Stimulated activated CD8-positive, alpha-beta memory T cell treated with anti-CD3 and anti-CD28 coated beads, Interleukin-12 subunit alpha, Interleukin-12 subunit beta, amount 100 ng/mL, for 1 hour (primary cell): Measurements from ENCODE around the gene C1RL.

ENCODE experiments used
- DNase-seq: peaks from one replicate; pipeline ENCODE4 v3.0.0-alpha.2; 2020; ENCODE audit warnings: low read depth

C1RL gene

DNA sequence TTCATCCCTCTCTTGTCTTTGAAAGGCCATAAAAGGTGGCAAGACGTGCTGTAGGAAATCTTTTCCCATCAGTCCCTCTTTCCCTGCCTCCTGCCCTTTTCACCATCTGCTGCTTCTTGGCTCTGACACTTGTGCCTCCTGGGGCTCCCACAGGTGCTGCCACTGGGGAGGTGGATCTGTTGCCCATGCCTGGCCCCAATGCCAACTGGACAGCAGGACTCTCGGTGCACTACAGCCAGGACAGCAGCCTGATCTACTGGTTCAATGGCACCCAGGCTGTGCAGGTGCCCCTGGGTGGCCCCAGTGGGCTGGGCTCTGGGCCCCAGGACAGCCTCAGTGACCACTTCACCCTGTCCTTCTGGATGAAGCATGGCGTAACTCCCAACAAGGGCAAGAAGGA is 27.7 kb upstream of the C1RL start:
- DNase-seq = no peak

DNA sequence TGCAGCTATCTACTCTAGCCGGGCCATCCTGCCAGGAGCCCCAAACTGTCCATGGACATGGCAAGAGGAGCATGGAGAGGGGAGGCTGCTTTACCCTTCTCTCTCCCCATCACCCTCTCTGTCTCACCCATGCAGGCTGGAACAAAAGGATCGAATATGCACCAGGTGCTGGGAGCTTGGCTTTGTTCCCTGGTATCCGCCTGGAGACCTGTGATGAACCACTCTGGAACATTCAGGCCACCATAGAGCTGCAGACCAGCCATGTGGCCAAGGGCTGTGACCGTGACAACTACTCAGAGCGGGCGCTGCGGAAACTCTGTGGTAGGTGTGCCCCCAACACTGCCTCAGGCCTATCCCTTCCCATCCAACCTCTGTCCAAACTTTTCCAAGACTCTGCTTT is 27.1 kb upstream of the C1RL start:
- no peak for DNase-seq

DNA sequence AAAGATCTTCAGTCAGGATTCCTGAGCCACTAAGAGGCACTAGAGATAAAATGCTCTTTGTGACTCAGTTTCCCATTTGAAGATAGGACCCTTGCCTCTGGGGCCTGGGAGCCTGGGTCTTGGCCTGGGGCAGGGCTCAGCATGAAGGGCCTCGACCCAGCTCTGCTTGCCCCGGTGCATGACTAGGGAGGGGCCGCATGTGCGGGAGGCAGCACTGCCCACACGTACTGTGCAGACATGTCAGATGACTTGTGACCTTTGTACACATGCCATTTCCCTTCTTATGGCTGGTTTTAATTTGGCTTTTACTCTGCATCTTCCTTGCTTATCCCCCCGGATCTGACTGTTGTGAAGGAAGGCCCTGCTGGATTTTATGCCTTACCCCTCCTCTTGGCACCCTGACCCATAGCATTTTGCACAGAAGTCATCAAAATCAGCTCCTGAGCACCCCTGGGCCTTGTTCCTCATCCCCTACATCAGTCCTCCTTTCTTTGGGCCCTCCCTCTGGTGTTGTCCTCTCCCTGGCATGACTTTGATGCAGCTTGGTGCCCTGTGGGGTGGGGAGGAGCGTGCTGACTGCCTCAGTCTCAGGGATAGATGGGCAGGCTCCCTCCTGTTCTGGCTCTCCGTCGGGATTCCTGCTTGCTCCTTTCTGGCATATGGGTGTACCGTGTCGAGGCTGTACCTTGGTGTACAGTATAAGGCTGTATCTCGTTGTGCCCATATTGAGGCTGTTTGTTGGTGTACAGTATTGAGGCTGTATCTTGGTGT is 25.6 kb upstream of the C1RL start:
- no peak for DNase-seq

DNA sequence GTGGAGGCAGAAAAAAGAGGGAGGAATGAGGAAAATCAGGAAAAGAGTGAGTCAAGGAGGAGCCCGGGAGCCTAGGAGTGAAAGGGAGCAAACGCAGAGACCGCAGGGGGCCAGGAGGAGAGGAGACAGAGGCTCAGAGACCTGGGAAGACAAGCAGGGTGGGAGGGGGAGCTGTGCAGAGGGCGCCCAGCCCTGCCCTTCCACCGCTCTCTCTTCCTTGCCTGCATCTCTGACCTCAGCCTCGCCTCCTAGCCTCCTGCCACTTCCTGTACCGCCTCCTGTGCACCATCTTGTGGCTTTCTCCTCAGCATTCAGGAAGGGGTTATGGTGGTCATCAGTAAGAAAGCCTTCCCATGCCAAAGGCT is 22.5 kb upstream of the C1RL start:
- no peak for DNase-seq

DNA sequence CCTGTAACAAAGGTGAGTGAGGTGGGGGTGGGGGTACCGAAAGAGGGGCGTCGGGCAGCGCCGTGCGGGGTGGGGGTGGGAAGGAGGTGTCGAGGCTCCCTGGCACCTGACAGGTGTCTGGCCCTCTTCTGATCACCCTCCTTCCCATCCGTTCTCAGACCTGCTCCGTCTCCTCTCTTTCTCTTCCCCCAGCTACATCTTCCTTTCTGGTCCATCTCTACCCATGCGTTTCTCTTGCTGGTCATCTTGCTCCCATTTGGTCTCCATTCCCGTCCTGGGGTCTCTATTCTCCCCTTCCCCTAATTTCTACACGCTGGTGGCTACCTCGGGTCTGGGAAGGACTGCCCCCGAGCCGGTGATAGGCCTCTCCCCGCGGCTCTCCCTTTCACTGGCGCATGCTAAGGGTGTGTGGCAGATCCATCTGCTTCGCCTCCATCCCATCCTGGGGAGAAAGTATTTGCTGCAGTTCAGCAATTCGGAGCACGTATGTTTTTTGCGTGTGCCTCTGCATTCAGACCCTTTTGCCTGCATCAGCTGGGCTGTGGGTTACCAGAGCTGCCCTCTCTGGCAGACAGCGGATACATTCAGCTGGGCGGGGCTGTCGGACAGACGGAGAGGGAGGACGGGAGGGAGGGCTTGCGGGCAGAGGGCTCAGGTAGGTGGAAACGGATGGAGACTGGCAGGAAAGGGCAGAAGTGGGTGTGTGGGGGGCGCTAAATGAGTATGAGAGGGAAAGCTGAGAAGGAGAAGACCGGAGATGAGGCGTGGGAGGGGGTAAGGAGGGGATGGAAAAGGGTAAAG is 21.9 kb upstream of the C1RL start:
- no peak for DNase-seq

DNA sequence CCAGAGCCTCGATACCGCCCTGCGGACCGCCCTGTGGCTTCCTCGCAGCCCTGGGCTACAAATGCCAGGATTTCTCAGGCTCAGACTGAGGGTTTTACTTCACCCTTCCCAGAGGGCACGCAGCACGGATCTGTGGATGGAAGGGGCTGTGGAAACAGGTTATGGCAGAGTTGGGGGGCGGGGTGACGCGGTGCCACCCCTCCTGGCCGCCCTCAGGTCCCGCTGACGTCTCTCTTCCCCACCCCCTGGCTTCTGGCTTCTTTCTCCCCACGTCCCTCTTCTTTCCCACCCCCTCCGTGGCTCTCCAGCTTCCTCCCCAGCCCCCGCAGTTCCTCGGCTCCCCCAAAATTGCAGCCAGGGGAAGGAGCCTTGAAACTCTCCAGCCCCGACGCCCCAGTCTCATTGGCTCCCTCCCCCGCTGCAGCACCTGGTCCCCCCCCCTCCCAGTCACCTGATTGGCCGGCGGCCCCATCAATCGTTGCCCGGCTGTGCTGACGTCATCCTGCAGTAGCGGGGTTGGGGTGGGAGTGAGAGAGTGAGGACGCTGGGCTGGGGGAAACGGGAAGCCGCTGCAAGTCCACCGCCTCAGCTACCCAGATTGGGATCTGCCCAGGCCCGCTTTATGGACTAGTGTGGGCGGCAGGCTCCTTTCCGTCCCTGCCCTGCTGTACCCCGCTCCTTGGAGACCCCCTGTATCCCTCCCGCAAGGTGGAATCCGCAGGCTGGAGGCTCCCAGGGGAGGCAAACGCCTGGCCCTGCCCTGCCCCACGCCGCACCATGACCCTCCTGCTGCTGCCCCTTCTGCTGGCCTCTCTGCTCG is 21.1 kb upstream of the C1RL start, which contains the start of gene CLSTN3:
Gene CLSTN3, plus strand, starts transcription at position 500 of the 820 bp plus-strand sequence. Its CDS starts 278 bp downstream, at position 778.
- DNase-seq = peak; percentile 74

DNA sequence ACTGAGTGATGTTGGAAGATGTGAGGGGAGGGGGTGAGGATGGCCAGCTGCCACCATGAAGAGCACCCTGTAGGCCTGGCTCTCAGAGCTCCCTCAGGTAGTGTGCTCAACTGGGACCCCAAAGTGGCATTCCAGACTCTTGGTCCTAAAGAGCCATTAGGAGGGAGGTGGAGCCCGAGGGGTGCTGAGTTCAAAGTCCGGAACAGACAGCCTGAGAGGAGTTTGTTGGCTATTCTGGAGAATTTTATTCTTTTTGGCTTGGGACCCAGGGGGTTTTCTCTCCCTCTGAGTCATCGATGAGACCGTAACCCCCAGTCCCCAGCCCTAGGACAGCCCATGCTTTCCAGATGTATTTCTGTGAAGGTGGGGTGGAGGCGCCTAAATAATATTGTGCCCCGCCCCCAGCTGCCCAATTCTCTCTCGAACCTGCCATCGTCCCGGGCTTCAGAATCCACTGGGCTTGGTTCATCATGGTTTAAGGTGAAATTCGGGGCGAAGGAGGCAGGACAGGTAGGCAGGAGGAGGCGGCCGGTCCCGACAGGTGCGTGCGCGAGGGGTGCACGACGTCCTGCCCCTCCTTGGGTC is 20.4 kb upstream of the C1RL start:
- no peak for DNase-seq

DNA sequence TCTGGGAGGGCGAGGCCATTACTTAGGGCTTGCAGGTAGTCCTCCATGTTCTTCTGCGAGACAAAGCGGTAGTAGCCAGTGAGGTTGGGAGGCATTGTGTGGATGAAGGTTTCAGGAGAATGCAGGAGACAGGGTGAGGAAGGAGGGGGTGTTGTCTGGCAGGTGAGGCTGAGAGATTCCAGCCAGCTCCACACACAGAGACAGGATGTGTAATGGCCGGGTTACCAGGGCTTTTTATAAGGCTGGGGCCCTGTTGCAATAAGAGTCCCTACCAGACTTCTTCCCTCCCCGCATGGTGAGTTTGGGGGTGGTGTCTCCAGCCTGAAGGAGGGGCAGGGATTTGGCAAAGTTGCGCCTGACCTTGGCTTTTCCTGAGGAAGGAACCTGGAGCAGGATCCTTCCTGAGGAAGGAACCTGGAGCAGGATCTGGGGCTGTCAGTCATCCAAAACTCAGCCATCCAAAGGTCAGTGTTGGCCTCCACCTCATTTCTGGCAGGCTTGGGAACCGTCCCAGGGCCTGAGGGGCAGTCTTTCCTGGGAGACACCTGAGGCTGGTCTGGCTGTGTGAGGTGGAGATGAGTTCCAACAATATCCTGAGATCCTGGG is 19.8 kb upstream of the C1RL start, which contains the start of gene RBP5:
Gene RBP5, minus strand, starts transcription at position 209 of the 606 bp plus-strand sequence. Its CDS starts 114 bp downstream, at position 95.
- no peak for DNase-seq

DNA sequence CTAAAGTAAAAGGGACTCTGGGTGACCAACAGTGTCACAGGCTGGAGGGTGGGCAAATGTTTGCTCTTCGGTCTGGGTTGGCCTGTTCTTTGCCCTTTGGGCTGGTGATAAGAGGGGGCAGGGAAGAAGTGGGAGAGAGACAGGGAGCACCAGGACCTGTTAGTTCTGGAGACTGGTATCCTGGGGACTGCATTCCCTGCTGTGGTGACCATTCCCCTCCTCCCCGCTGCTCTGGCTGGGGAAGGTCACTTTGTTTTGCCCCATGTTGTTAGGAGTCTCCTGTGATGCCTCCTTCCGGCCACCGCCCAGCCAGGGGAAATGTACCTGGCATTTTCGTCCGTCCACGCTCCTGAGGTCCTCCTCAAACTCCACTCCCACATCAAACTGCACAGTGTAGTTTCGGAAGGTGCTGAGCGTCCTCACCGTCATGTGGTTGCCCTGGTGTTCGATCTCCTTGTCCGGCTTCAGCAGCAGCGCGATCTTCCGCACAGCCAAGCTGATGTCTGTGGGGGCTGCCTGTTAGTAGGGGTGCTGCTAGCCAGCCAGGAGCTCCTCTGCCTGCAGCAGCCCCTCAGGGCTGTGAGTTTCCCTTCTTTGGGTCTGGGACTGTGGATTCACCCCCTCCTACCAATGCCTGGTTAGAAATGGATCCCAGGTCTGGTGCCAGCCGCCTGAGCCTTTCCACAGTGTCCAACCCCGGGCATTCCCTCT is 19.1 kb upstream of the C1RL start:
- DNase-seq = no peak

DNA sequence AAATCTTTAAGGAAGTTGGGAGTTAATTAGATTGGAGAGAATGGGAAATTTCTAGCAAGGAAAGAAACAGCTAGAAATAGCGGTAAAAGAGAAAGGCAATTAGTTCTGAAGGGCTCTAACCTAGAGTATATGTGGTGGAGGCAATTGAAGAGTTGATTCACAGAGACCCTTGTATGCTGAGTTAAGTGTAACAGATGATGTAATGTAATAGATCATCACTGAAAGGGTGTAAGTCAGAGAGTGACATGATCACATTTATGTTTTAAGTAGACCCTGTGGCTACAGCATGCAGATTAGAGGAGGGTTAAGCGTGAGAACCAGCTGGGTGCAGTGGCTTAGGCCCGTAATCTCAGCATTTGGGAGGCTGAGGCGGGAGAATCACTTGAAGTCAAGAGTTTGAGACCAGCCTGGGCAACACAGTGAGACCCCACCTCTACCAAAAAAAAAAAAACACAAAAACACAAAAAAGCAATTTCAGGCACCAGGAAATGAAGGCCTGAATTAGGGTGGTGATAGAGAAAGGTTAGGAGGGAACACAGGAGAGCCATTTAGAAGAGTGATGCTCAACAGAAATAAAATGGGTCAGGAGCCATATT is 16.7 kb upstream of the C1RL start:
- no peak for DNase-seq

DNA sequence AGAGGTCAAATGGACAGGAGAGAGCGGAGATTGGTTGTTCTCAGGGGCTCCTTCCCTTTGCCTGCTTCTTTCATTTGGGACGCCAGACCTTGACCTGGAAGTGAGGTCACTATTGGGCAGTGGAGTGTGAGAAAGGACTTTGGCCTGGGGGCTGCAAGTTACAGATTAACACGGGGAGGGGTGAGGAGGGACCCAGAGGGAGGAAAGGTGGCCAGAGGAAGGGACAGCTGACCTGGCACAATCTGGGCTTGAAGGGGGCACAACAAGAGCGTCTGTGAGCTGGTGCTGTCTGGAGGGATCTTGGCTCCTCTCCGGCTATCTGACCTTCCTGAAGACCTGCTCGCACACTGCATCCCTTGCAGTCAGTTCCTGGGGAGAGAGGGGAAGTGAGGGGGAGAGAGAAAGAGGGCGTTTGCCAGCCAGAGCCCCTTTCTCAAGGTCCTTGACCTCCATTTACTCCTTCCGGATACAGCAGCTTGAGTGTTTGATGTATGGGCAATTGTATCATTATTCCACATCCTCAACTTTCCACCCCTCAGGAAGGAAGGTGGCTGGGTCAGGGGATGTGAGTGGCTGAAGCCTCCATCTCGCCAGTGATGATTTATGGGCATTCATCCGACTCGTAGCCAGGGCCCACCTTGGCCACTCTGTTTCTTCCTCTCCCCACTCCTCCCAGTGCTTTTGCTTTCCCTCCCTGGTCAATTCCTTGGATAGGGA is 14.9 kb upstream of the C1RL start:
- DNase-seq = no peak

DNA sequence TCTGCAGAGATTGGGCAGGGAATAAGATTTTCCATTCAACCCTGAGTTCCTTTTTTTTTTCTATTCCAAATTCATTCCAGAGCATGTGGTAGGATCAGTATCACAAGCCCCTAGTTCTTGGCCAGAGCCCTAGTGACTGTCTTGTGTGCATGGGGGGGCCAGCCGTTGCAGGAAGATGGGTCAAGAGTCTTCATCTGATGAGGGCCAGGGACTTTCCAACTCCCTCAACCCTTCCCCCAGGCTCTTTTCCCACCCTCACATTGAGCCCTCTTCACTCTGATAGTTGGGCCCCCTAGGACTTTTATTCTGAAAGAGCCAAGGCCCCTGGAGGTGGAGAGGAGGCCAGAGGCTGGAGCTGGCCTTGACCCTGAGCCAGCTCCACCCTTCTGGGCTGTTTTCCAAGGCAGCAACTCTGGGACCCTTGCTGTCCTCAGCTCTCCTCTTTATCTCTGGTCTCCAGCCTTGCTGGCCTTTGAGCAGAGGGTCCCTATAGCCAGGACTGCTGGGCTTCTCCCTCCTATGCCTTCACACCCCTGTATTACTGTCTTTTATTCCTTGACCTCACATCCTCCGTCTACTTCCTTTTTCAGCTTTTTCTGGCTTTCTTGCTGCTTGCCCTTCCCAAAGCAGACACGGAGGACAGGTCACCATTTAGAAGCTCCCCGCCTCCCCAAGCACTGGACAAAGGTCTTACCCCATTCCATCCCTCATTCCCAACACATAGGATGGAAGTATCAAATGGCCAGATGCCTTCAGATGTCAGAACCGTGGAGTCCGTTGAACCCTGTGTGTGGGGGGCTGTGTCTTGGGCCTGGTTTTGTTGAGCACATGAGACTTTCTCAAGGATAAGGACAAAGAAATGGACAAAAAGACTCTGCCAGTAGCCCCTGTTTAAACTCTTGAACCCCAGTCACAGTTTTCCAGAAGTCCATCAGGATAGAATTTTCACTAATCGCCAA is 14.1 kb upstream of the C1RL start:
- DNase-seq = no peak

DNA sequence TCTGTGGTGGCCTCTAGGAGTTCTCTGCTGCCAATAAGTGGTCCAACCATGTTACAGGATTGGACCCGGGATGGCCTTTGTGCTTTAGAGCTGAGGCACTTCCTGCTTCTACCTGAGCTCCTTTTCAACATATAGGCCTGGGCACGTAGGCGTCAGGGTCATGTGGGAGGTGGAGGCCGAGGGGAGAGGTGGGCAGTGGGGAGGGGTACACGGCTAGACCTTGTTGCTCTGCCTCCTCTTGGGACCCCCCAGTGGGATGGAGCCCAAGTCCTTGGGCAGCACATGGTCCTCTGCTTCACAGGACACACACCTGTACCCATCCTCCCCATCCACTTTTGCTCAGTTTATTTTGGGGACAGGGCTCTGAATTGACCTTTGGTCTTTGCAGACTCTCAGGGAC is 12.3 kb upstream of the C1RL start:
- no peak for DNase-seq

DNA sequence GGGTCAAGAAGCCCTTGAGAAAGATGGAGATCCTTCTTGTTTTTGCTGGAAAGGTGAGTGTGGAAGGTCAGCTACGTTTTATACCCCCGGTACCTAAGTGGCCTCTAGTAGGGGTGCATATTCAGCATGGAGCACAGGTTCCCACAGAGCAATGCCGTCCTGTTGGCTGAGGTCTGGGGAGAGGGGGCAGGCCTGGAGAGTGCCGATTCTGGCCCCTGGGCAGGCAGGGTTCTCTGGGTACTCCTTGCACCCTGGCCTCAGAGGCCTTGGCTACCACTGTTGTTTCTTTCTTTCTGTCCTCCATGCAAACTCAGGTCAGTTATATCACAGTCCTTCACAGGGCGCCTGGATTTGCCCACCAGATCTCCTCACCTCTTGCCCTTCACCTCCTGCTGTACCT is 11.2 kb upstream of the C1RL start:
- DNase-seq = no peak

DNA sequence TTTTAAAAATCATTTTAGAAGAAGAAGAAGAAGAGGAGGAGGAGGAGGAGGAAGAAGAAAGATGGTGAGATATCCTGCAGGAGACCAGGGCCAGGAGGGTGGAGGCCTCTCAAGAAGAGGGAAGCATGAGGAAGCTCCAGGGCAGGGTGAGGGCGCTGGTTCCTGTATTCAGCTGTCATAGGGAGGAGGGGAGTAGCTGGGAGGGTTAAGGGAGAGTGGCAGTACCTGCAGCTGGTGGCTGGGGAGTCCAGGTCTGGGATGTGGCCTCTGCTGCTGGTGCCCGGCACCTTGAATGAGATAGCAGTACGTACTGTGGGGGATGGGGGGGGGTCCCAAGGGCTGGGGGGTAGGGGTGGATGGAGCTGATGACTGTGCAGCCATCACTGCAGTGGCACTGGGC is 9.9 kb upstream of the C1RL start:
- no peak for DNase-seq

DNA sequence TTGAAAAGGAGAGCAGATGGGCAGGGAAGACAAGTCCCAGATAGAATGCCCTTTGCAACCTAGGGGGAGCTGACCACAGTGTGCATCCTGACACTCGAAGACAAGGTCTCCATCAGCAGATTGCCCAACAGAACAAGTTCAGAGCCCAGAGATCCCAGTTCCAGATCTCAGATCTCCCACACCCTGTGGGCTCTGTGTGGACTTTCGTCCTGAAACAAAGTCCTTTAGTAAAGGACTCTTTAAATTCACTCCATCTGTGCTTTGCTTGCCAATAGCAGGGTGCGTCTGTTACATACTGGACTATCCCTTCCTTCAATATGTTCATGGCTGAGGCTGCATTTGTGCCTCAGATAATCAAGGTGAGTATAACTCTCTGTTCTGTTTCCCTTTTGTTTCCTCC is 8.7 kb upstream of the C1RL start:
- DNase-seq = no peak

DNA sequence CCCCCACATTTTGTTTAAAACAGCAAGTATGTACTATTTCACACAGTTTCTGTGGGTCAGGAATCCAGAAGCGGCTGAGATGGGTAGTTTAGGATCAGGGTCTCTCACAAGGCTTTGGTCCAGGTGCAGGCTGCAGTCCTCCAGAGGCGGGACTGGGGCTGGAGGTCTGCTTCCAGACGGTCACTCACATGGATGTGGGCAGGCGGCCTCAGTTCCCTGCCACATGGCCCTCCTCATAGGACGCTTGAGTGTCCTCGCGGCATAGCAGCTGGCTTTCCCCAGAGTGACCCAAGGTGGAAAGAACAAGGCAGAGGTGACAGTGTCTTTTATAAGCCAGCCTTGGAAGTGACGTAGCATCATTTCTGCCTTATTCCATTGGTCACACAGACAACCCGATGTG is 7.9 kb upstream of the C1RL start:
- no peak for DNase-seq

DNA sequence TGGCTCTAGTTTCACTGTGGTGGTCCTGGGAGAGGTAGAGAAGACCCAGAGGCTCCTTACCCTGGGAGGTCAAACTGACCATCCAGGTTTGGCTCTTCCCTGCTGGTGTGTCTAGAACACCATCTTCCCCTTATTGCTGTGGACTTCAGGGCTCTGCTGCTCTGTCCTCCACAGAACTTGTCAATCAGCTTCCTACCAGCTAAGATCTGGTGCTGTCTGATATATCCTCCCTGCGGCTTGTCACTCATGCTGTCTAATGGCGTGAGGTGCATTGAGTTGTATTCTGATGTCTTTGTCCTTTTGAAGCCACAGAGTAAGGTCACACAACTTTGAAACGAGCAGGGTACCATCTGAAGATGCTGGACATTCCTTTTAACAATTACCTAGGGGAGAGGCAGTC is 7.2 kb upstream of the C1RL start:
- no peak for DNase-seq

DNA sequence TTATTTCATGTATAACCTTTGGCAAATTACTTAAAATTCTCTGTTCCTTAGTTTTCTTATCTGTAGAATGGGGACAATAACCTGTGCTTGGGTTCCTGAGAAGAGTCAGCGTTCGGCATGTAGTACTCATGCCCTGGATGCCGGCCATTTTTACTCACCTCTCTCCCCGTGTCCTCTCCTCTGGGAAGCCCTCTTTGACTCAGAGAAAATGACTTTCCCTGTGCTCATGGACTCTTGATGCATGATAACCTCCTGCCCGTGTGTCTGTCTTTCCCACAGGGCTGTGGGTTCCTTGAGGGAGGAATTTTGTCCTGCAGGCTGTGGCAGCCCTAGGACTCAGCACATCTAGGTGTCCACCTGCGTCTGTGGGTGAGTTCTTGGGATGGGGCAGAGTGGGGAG is 5.8 kb upstream of the C1RL start:
- DNase-seq = no peak
